Brain microvascular endothelial cell (primary cell): ENCODE data around the gene DCAF8.

Source experiments
- DNase-seq: peaks from one replicate; pipeline ENCODE4 v3.0.0-alpha.2; 2020
- H3K27ac ChIP-seq: fragments of 250-450 bp; sonication (Bioruptor Pico); 2 replicates; pipeline ENCODE4 v1.5.1; 2020; ENCODE audit warnings: mild to moderate bottlenecking, moderate library complexity
- H3K27me3 ChIP-seq: fragments of 250-450 bp; sonication (Bioruptor Pico); replicated peaks from 2 replicates; pipeline ENCODE4 v1.5.1; 2020; ENCODE audit warnings: mild to moderate bottlenecking
- H3K36me3 ChIP-seq: fragments of 250-450 bp; sonication (Bioruptor Pico); replicated peaks from 2 replicates; pipeline ENCODE4 v1.5.1; 2020; ENCODE audit warnings: mild to moderate bottlenecking
- H3K4me3 ChIP-seq: 2 replicates; pipeline ENCODE4 v1.5.1; 2011; ENCODE audit warnings: low read depth, mild to moderate bottlenecking, control low read depth, low read length, moderate library complexity
- CTCF ChIP-seq: IDR thresholded peaks from 2 replicates; pipeline ENCODE4 v1.5.1; 2011; ENCODE audit warnings: low read depth, mild to moderate bottlenecking, moderate library complexity, low read length, control low read depth, inconsistent platforms; ENCODE audit errors: missing control alignments
- in situ Hi-C: cut with HindIII; loops from 2 replicates; pipeline ENCODE4 v1.10.0; 2017; ENCODE audit warnings: low sequenced_read_pairs, low pct_ligation_motif_present

DCAF8 gene

GRCh38 chr1:160188341-160188740, 74.0 kb downstream of the DCAF8 start:
- no peaks in the 10 kb centered on the region for H3K36me3 ChIP-seq
- DNase-seq = no peak
- no peak overlapping the region for H3K27ac ChIP-seq
- in situ Hi-C loops = no loop called here
- no peak overlapping the region for H3K4me3 ChIP-seq
- H3K27me3 ChIP-seq = no peaks in the 10 kb centered on the region
- no peak for TF ChIP-seq CTCF

- in situ Hi-C loops = no loop called here
- no peaks in the 10 kb centered on the region for H3K27me3 ChIP-seq
Measured at GRCh38 chr1:160187407-160187806, 74.9 kb downstream of the DCAF8 start.

GRCh38 chr1:160186729-160187128, 75.6 kb downstream of the DCAF8 start:
- H3K36me3 ChIP-seq = no peaks in the 10 kb centered on the region
- no peak for TF ChIP-seq CTCF
- in situ Hi-C loops = no loop called here
- H3K27ac ChIP-seq = no peak overlapping the region
- H3K4me3 ChIP-seq = no peak overlapping the region
- no peaks in the 10 kb centered on the region for H3K27me3 ChIP-seq
- no peak for DNase-seq

More at GRCh38 chr1:160187407-160187806, 74.9 kb downstream of the DCAF8 start:
- Histone ChIP-seq H3K36me3 (no peaks in the 10 kb centered on the region), H3K4me3 (no peak overlapping the region), H3K27ac (no peak overlapping the region)
- no peak for DNase-seq
- no peak for TF ChIP-seq CTCF

GRCh38 chr1:160186246-160186645, 76.1 kb downstream of the DCAF8 start:
- no peak for TF ChIP-seq CTCF
- in situ Hi-C loops = no loop called here

GRCh38 chr1:160179336-160179735, 83.0 kb downstream of the DCAF8 start:
- Histone ChIP-seq H3K36me3 (no peaks in the 10 kb centered on the region), H3K27ac (no peak overlapping the region), H3K27me3 (no peaks in the 10 kb centered on the region), H3K4me3 (no peak overlapping the region)
- no peak for TF ChIP-seq CTCF
- DNase-seq = no peak
- in situ Hi-C loops = no loop called here

More at GRCh38 chr1:160186246-160186645, 76.1 kb downstream of the DCAF8 start:
- DNase-seq = no peak
- H3K4me3 ChIP-seq = no peak overlapping the region
- H3K27ac ChIP-seq = no peak overlapping the region
- no peaks in the 10 kb centered on the region for H3K36me3 ChIP-seq
- H3K27me3 ChIP-seq = no peaks in the 10 kb centered on the region

- Histone ChIP-seq H3K4me3 (no peak overlapping the region), H3K27me3 (no peaks in the 10 kb centered on the region), H3K27ac (no peak overlapping the region), H3K36me3 (no peaks in the 10 kb centered on the region)
- no peak for DNase-seq
- in situ Hi-C loops = no loop called here
- no peak for TF ChIP-seq CTCF
Measured at GRCh38 chr1:160178731-160179130, 83.6 kb downstream of the DCAF8 start.
